Activated T-helper 17 cell treated with anti-CD3 and anti-CD28 coated beads, Interleukin-2, amount 50 U/mL, for 72 hours (primary cell): ENCODE results near the gene SDR42E2. TPM values are rescaled to one million over a fixed set of nuclear protein-coding genes. Genes with fewer than 3 reads are reported as not detected.
"Not testable (repeated sequence)": the region's sequence is repeated elsewhere in the genome, so short reads cannot be mapped to it uniquely, and the experiment has no call there.

Experiments used
- ATAC-seq: fragments of 150-1000 bp; cut with Tn5 transposase; replicated peaks from 2 replicates; pipeline ENCODE4 v1.10.0; 2021; ENCODE audit warnings: mild to moderate bottlenecking, moderate library complexity
- H3K27ac Mint-ChIP-seq: one replicate; pipeline ENCODE4 v1.8.0; 2022; ENCODE audit warnings: mixed read lengths
- H3K27me3 Mint-ChIP-seq: one replicate; pipeline ENCODE4 v1.8.0; 2022; ENCODE audit warnings: mixed read lengths
- H3K36me3 Mint-ChIP-seq: one replicate; pipeline ENCODE4 v1.8.0; 2022; ENCODE audit warnings: low read depth, mild to moderate bottlenecking, mixed read lengths
- H3K4me1 Mint-ChIP-seq: one replicate; pipeline ENCODE4 v1.8.0; 2022; ENCODE audit warnings: mixed read lengths
- H3K4me3 Mint-ChIP-seq: one replicate; pipeline ENCODE4 v1.8.0; 2022; ENCODE audit warnings: mild to moderate bottlenecking, mixed read lengths
- H3K9me3 Mint-ChIP-seq: one replicate; pipeline ENCODE4 v1.8.0; 2022; ENCODE audit warnings: mixed read lengths
- total RNA-seq, 2 donors: library from RNA; stranded (reverse); gene quantifications; one replicate each; pipeline ENCODE4 v1.2.3, GENCODE V29; 2022

Gene SDR42E2
- not detected for total RNA-seq

DNA sequence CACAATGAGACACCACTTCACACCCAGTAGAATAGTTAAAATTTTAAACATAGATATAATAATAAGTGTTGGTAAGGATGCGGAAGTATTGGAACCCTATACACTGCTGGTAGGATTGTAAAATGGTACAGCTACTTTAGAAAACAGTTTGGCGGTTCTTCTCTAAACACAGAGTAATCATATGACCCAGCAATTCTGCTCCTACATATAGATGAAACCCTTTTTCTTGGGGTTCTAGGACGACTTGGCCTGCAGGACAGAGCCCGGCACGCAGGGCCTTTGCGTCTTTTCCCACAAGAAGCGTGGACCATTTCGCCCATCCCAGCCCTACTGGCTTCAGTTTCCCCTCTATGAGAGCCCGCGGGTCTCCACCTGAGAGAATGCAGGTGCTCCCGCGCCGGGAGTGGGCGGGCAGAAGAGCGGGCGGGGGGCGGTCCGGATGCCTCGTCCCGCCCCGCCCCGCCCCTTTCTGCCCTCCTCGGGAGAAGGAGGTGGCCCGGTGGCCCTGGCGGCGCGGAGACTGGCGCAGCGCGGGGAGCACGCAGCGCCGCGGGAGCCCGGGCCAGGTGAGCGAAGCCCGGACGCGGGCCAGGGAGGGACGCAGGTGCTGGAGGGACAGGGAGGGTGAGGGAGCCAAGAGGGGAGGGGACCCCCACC, at the start of gene SDR42E2:
TSS of gene SDR42E2 (plus strand) at position 508 of the 657 bp plus-strand sequence. CDS start 3,077 bp downstream, outside the sequence.
- peak within 1 kb of the TSS; percentile 36 for H3K4me3 Mint-ChIP-seq
- no peaks in the 10 kb centered on the region for H3K36me3 Mint-ChIP-seq
- H3K9me3 Mint-ChIP-seq = no peaks in the 10 kb centered on the region
- no peaks in the 10 kb centered on the region for H3K4me1 Mint-ChIP-seq
- H3K27ac Mint-ChIP-seq = no peak within 1 kb of the TSS
- H3K27me3 Mint-ChIP-seq = peaks cover 9% of the 10 kb centered on the region
- peak; percentile 70 for ATAC-seq

- H3K27ac Mint-ChIP-seq = peak overlapping the region; percentile 47
- no peak for ATAC-seq
Observed at GRCh38 chr16:22116095-22116700, 46.1 kb upstream of the SDR42E2 start.

GRCh38 chr16:22117609-22118008, 44.7 kb upstream of the SDR42E2 start:
- H3K27ac Mint-ChIP-seq = no peak overlapping the region
- no peaks in the 10 kb centered on the region for H3K9me3 Mint-ChIP-seq
- H3K4me3 Mint-ChIP-seq = no peak overlapping the region
- H3K4me1 Mint-ChIP-seq = no peaks in the 10 kb centered on the region
- ATAC-seq = no peak
- no peaks in the 10 kb centered on the region for H3K27me3 Mint-ChIP-seq
- H3K36me3 Mint-ChIP-seq = no peaks in the 10 kb centered on the region

More at GRCh38 chr16:22116095-22116700, 46.1 kb upstream of the SDR42E2 start:
- H3K4me1 Mint-ChIP-seq = no peaks in the 10 kb centered on the region
- no peaks in the 10 kb centered on the region for H3K9me3 Mint-ChIP-seq
- H3K4me3 Mint-ChIP-seq = no peak overlapping the region
- no peaks in the 10 kb centered on the region for H3K36me3 Mint-ChIP-seq
- H3K27me3 Mint-ChIP-seq = peaks cover 3% of the 10 kb centered on the region

- ATAC-seq = no peak
- no peaks in the 10 kb centered on the region for H3K4me1 Mint-ChIP-seq
- no peak overlapping the region for H3K27ac Mint-ChIP-seq
- H3K4me3 Mint-ChIP-seq = no peak overlapping the region
- H3K9me3 Mint-ChIP-seq = no peaks in the 10 kb centered on the region
- no peaks in the 10 kb centered on the region for H3K27me3 Mint-ChIP-seq
- H3K36me3 Mint-ChIP-seq = no peaks in the 10 kb centered on the region
Observed at GRCh38 chr16:22120440-22120839, 41.9 kb upstream of the SDR42E2 start.

DNA sequence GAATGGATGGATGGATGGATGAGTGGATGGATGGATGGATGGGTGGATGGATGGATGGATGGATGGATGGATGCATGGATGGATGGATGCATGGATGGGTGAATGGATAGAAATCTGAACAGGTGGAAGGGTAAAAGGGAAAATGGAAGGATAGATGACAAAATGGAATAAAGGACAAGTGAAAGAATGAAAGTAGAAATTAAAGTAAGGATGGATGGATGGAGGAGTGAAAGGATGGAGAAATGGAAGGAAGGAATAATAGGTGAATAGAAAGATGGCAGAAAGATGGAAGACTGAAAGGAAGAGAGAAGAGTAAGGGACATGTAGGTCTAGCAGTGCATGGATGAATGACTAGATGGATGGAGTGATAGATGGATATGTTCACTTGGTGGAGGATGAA, 40.1 kb upstream of the SDR42E2 start:
- H3K4me1 Mint-ChIP-seq = no peaks in the 10 kb centered on the region
- no peaks in the 10 kb centered on the region for H3K9me3 Mint-ChIP-seq
- H3K27ac Mint-ChIP-seq = no peak overlapping the region
- no peak overlapping the region for H3K4me3 Mint-ChIP-seq
- no peak for ATAC-seq
- no peaks in the 10 kb centered on the region for H3K27me3 Mint-ChIP-seq
- H3K36me3 Mint-ChIP-seq = no peaks in the 10 kb centered on the region

GRCh38 chr16:22123146-22123545, 39.2 kb upstream of the SDR42E2 start:
- Mint-ChIP-seq H3K36me3 (no peaks in the 10 kb centered on the region), H3K4me3 (no peak overlapping the region), H3K27ac (no peak overlapping the region), H3K9me3 (no peaks in the 10 kb centered on the region), H3K27me3 (no peaks in the 10 kb centered on the region), H3K4me1 (no peaks in the 10 kb centered on the region)
- ATAC-seq = no peak

DNA sequence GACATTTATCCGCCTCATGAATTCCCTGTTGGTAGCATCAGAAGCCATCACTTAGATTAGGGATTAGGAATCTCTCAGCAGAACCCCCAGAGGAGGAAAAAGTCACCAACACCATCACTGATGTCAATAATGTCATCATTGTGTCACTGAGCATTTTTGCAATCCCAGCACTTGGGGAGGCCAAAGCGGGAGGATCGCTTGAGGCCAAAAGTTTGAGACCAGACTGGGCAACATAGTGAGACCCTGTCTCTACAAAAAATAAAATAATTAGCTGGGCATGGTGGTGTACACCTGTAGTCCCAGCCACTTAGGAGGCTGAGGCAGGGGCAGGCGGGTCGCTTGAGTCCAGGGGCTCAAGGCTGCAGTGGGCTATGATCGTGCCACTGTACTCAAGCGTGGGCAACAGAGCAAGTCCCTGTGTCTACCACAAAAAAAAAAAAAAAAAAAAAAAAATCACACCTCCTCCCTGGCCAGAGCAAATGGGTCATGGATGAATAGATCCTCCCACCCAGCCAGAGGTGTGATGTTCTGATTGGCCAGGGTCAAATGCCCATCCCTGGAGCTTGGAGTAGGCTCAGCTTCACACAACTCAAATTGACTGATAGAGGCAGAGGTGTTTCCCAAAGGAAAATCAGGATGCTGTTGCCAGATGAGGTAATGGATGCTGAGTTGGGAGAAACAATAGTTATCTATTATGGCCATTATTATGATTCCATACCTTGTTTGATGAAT, 38.4 kb upstream of the SDR42E2 start:
- Mint-ChIP-seq H3K27me3 (no peaks in the 10 kb centered on the region), H3K36me3 (no peaks in the 10 kb centered on the region), H3K4me3 (no peak overlapping the region), H3K27ac (no peak overlapping the region), H3K9me3 (peaks cover 3% of the 10 kb centered on the region), H3K4me1 (no peaks in the 10 kb centered on the region)
- no peak for ATAC-seq

- Mint-ChIP-seq H3K4me3 (no peak overlapping the region), H3K4me1 (no peaks in the 10 kb centered on the region), H3K27me3 (no peaks in the 10 kb centered on the region), H3K36me3 (no peaks in the 10 kb centered on the region), H3K27ac (no peak overlapping the region), H3K9me3 (peaks cover 3% of the 10 kb centered on the region)
- ATAC-seq = no peak
Observed at GRCh38 chr16:22124583-22125284, 37.6 kb upstream of the SDR42E2 start.

DNA sequence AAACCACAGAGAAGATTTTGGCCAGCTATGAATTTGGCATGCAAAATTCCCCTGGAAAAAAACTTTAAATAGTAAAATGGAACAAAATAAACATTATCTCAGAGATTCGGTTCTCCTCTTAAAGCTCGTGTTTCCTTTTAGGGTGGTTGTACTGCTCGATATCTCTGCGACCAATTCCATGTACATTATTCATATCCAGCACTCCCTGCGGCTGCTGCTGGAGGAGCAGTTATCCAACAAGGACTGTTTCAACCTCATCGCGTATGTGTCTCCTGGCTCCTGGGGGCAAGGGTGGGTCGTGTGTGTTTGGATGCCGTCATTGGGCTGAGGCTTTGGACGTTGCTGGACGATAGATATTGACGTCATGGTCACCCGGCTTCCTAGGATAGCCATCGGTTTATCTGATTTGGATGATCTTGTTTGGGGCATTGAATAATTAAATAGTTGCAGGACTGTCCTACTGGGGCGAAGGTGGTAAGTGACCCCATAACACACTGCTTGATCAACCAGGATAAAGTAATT, 36.2 kb upstream of the SDR42E2 start:
- Mint-ChIP-seq H3K27ac (no peak overlapping the region), H3K4me1 (no peaks in the 10 kb centered on the region), H3K36me3 (no peaks in the 10 kb centered on the region), H3K9me3 (peaks cover 3% of the 10 kb centered on the region), H3K27me3 (no peaks in the 10 kb centered on the region), H3K4me3 (no peak overlapping the region)
- ATAC-seq = no peak

DNA sequence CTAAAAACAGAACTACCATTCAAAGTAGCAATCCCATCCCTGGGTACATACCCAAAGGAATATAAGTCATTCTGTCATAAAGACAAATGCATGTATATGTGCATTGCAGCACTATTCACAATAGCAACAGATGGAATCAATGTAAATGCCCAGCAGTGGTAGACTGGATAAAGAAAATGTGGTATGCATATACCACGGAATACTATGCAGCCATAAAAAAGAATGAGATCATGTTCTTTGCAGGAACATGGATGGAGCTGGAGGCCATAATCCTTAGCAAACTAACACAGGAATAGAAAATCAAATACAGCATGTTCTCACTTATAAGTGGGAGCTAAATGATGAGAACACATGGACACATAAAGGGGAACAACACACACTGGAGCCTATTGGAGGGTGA, 33.8 kb upstream of the SDR42E2 start:
- ATAC-seq, H3K9me3 Mint-ChIP-seq, H3K4me1 Mint-ChIP-seq: not testable (repeated sequence)

GRCh38 chr16:22130528-22130927, 31.8 kb upstream of the SDR42E2 start:
- no peak for ATAC-seq
- H3K4me3 Mint-ChIP-seq = no peak overlapping the region

More for the DNA sequence above, 33.8 kb upstream of the SDR42E2 start:
- H3K27me3 Mint-ChIP-seq, H3K4me3 Mint-ChIP-seq, H3K27ac Mint-ChIP-seq, H3K36me3 Mint-ChIP-seq: not testable (repeated sequence)

GRCh38 chr16:22132801-22133200, 29.5 kb upstream of the SDR42E2 start:
- no peak overlapping the region for H3K4me3 Mint-ChIP-seq

More at GRCh38 chr16:22130528-22130927, 31.8 kb upstream of the SDR42E2 start:
- Mint-ChIP-seq H3K27me3 (no peaks in the 10 kb centered on the region), H3K4me1 (no peaks in the 10 kb centered on the region), H3K27ac (no peak overlapping the region), H3K36me3 (no peaks in the 10 kb centered on the region), H3K9me3 (peaks cover 3% of the 10 kb centered on the region)

GRCh38 chr16:22138482-22138881, 23.8 kb upstream of the SDR42E2 start:
- no peaks in the 10 kb centered on the region for H3K4me1 Mint-ChIP-seq
- peaks cover 4% of the 10 kb centered on the region for H3K27me3 Mint-ChIP-seq
- no peaks in the 10 kb centered on the region for H3K36me3 Mint-ChIP-seq
- no peaks in the 10 kb centered on the region for H3K9me3 Mint-ChIP-seq
- no peak overlapping the region for H3K4me3 Mint-ChIP-seq
- no peak for ATAC-seq
- no peak overlapping the region for H3K27ac Mint-ChIP-seq

More at GRCh38 chr16:22132801-22133200, 29.5 kb upstream of the SDR42E2 start:
- Mint-ChIP-seq H3K27ac (no peak overlapping the region), H3K9me3 (peaks cover 3% of the 10 kb centered on the region), H3K36me3 (no peaks in the 10 kb centered on the region), H3K27me3 (peaks cover 4% of the 10 kb centered on the region), H3K4me1 (no peaks in the 10 kb centered on the region)
- no peak for ATAC-seq

- no peaks in the 10 kb centered on the region for H3K4me1 Mint-ChIP-seq
- no peak overlapping the region for H3K4me3 Mint-ChIP-seq
- no peaks in the 10 kb centered on the region for H3K9me3 Mint-ChIP-seq
- no peaks in the 10 kb centered on the region for H3K36me3 Mint-ChIP-seq
- H3K27ac Mint-ChIP-seq = no peak overlapping the region
- H3K27me3 Mint-ChIP-seq = peaks cover 4% of the 10 kb centered on the region
- ATAC-seq = no peak
Observed at GRCh38 chr16:22139008-22139407, 23.3 kb upstream of the SDR42E2 start.
